Keratinocyte (primary cell): ENCODE measurements around the gene BEND3. TPM values are rescaled to one million over a fixed set of nuclear protein-coding genes. Genes with fewer than 3 reads are reported as not detected.
"Not testable (repeated sequence)": the region's sequence is repeated elsewhere in the genome, so short reads cannot be mapped to it uniquely, and the experiment has no call there.

Experiments used
- DNase-seq: peaks from one replicate; pipeline ENCODE4 v3.0.0-alpha.2; 2011; ENCODE audit warnings: low read depth, missing footprints, low spot score
- FAIRE-seq: peaks from 2 replicates; lab custom pipeline; 2011; peaks lifted over from hg19 to GRCh38; lab: Jason Lieb, UNC
- H2AFZ ChIP-seq: 2 replicates; pipeline ENCODE4 v1.6.0; 2012; ENCODE audit warnings: low read length, control low read depth, inconsistent platforms; ENCODE audit not compliant: control insufficient read depth
- H3K27ac ChIP-seq: 2 replicates; pipeline ENCODE4 v1.5.1; 2011; ENCODE audit warnings: low read length; ENCODE audit not compliant: control insufficient read depth, insufficient read depth
- H3K27me3 ChIP-seq: 3 replicates; pipeline ENCODE4 v1.6.0; 2011; ENCODE audit warnings: low read length; ENCODE audit not compliant: control insufficient read depth, insufficient read depth; ENCODE audit errors: extremely low read depth
- H3K36me3 ChIP-seq, 2 experiments: 2 replicates in 1 of 2; 3 replicates in 1 of 2; pipeline ENCODE4 v1.5.1; 2011; ENCODE audit warnings: low read length in 2 of 2, mild to moderate bottlenecking in 1 of 2; ENCODE audit not compliant: control insufficient read depth in 2 of 2, insufficient read depth in 2 of 2; ENCODE audit errors: extremely low read depth in 1 of 2
- H3K4me1 ChIP-seq: 3 replicates; pipeline ENCODE4 v1.5.1; 2011; ENCODE audit warnings: low read length; ENCODE audit not compliant: control insufficient read depth, insufficient read depth; ENCODE audit errors: extremely low read depth
- H3K4me2 ChIP-seq: 3 replicates; pipeline ENCODE4 v1.6.0; 2011; ENCODE audit warnings: low read depth, low read length; ENCODE audit not compliant: control insufficient read depth, insufficient read depth; ENCODE audit errors: extremely low read depth
- H3K4me3 ChIP-seq, 3 experiments: fragments of 200-600 bp in 1 of 3; sonication (generic) in 1 of 3; 2 replicates in 2 of 3; 3 replicates in 1 of 3; pipeline ENCODE4 v1.5.1; 2011 to 2016; ENCODE audit warnings: low read length in 3 of 3, mild to moderate bottlenecking in 3 of 3, control low read depth in 2 of 3, inconsistent platforms in 1 of 3, low read depth in 1 of 3, mixed read lengths in 1 of 3, mixed run types in 1 of 3, moderate library complexity in 1 of 3; ENCODE audit not compliant: control insufficient read depth in 2 of 3, insufficient read depth in 2 of 3; ENCODE audit errors: extremely low read depth in 1 of 3
- H3K79me2 ChIP-seq: 2 replicates; pipeline ENCODE4 v1.6.0; 2012; ENCODE audit warnings: low read length; ENCODE audit not compliant: control insufficient read depth, insufficient read depth
- H3K9ac ChIP-seq: 3 replicates; pipeline ENCODE4 v1.6.0; 2011; ENCODE audit warnings: low read length; ENCODE audit not compliant: control insufficient read depth, insufficient read depth; ENCODE audit errors: extremely low read depth
- H3K9me1 ChIP-seq: 3 replicates; pipeline ENCODE4 v1.6.0; 2011; ENCODE audit warnings: low read length; ENCODE audit not compliant: control insufficient read depth, insufficient read depth; ENCODE audit errors: extremely low read depth
- H3K9me3 ChIP-seq: 2 replicates; pipeline ENCODE4 v1.5.1; 2012; ENCODE audit warnings: low read depth, low read length; ENCODE audit not compliant: control insufficient read depth
- H4K20me1 ChIP-seq: 3 replicates; pipeline ENCODE4 v1.6.0; 2011; ENCODE audit warnings: low read length; ENCODE audit not compliant: control insufficient read depth, insufficient read depth; ENCODE audit errors: extremely low read depth
- CTCF ChIP-seq, 3 experiments: IDR thresholded peaks in 1 of 3; conservative IDR thresholded peaks in 1 of 3; optimal IDR thresholded peaks in 1 of 3; 2 replicates in 2 of 3; 3 replicates in 1 of 3; pipeline versions ENCODE3 to v1.5.1; 2011; ENCODE audit warnings: low read length in 3 of 3, mild to moderate bottlenecking in 3 of 3, moderate library complexity in 2 of 3, control low read depth in 1 of 3, inconsistent platforms in 1 of 3; ENCODE audit not compliant: insufficient read depth in 2 of 3; ENCODE audit errors: extremely low read depth in 1 of 3
- EZH2 ChIP-seq: IDR thresholded peaks from one replicate; pipeline ENCODE4 v1.6.1; 2012; ENCODE audit warnings: inconsistent platforms, mild to moderate bottlenecking, low read length, moderate library complexity
- dilution Hi-C: fragments of 300-500 bp; cut with MboI; formaldehyde crosslinking; loops from one replicate; pipeline ENCODE4 v1.7.0; 2020; ENCODE audit warnings: low sequenced_read_pairs; ENCODE audit not compliant: extremely low pct_ligation_motif_present
- polyA plus RNA-seq, 5 experiments: library from polyadenylated mRNA; depleted of rRNA in 3 of 5; stranded (reverse) in 3 of 5; stranded (forward) in 1 of 5; unstranded in 1 of 5; fragments of >200 nt; gene quantifications; 1 replicate in 1 of 5; 2 replicates in 3 of 5; 3 replicates in 1 of 5; pipeline versions ENCODE4 v1.2.1 to v1.2.3, GENCODE V29; 2011 to 2012; ENCODE audit warnings: missing spikeins in 2 of 5, low read depth in 1 of 5, low replicate concordance in 1 of 5

BEND3 gene
- polyA plus RNA-seq, 1 donor (not counting 4 experiments of a cell fraction or from before 2014, with no cell fraction given) = 2.1 TPM

DNA sequence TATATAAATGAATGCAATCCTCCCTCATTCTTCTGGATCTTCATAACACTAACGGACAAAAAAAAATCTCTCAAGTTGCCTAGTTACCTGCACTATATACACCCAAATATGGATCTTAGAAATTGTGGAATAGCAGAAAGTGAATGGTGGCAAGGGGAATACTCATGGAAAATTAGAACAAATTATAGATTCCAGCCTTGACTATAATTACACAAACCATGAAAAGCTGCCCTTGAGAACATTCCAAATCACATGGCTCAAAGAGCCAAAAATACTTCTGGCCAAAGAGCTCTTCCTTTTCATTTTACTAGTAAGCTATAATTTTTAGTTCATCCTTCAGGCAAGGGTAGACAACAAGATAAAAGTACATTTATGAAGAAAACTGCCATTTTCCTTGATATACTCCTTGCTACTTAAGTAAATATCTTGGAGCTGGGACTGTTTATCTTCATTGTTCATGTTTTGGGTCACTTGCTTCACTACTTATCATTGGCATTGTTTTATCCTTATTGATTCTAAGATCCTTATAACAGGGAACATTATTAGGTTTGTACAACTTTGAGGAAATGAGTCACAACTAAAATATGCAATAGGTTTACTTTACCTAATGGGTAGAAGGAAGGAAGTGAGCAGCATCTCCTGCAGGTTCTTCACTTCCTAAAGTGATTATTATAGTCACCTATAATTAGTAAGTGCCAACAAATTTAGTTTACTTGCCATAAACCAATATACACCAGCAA, 93.7 kb downstream of the BEND3 start:
- H3K4me3 ChIP-seq = peak overlapping the region in 2 of 3 experiments; percentile 7 to 29
- H3K79me2 ChIP-seq = no peaks in the 10 kb centered on the region
- H3K27ac ChIP-seq = no peak overlapping the region
- no peaks in the 10 kb centered on the region for H3K9me1 ChIP-seq
- peak overlapping the region; percentile 63 for H2AFZ ChIP-seq
- peak overlapping the region; percentile 69 for H3K4me2 ChIP-seq
- H4K20me1 ChIP-seq = no peaks in the 10 kb centered on the region
- dilution Hi-C loops = no loop called here
- FAIRE-seq (peak; percentile 17), DNase-seq (no peak)
- TF ChIP-seq EZH2 = no peak
- no peak for TF ChIP-seq CTCF (optimal IDR thresholded peaks at IDR 0.05 in 1 of 3, IDR thresholded peaks at IDR 0.05 in 1 of 3, conservative IDR thresholded peaks at IDR 0.05 in 1 of 3; ENCODE audit: extremely low read depth in 1 of 3, insufficient read depth in 2 of 3, low read length in 3 of 3)
- H3K27me3 ChIP-seq = no peaks in the 10 kb centered on the region
- no peak overlapping the region for H3K9ac ChIP-seq
- H3K36me3 ChIP-seq = no peaks in the 10 kb centered on the region
- peaks cover 11% of the 10 kb centered on the region for H3K4me1 ChIP-seq
- H3K9me3 ChIP-seq = no peaks in the 10 kb centered on the region

DNA sequence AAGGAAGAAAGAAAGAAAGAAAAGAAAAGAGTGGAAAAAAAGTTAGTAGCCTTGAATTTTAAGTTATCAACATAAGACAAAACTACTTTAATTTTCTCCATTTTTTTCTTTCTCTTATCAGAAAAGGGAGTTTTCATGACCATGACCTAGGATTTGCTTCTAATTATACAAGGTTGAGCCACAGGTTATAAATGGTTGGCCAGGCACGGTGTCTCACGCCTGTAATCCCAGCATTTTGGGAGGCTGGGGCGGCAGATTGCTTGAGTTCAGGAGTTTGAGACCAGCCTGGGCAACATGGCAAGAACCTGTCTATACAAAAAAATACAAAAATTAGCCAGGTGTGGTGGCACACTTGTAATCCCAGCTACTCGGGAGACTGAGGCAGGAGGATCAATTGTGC, 95.1 kb downstream of the BEND3 start:
- no peaks in the 10 kb centered on the region for H3K9me1 ChIP-seq
- no peak for DNase-seq
- TF ChIP-seq CTCF (optimal IDR thresholded peaks at IDR 0.05 in 1 of 3, IDR thresholded peaks at IDR 0.05 in 1 of 3, conservative IDR thresholded peaks at IDR 0.05 in 1 of 3; ENCODE audit: extremely low read depth in 1 of 3, insufficient read depth in 2 of 3, low read length in 3 of 3) (no peak), EZH2 (no peak)
- H3K9ac ChIP-seq = no peak overlapping the region
- dilution Hi-C loops = no loop called here
- H3K4me1 ChIP-seq = peaks cover 11% of the 10 kb centered on the region
- H2AFZ ChIP-seq = no peak overlapping the region
- H3K27me3 ChIP-seq = no peaks in the 10 kb centered on the region
- no peak overlapping the region for H3K4me2 ChIP-seq
- H4K20me1 ChIP-seq = no peaks in the 10 kb centered on the region
- H3K36me3 ChIP-seq = no peaks in the 10 kb centered on the region
- no peak for FAIRE-seq
- no peaks in the 10 kb centered on the region for H3K9me3 ChIP-seq
- no peak overlapping the region for H3K4me3 ChIP-seq
- no peaks in the 10 kb centered on the region for H3K79me2 ChIP-seq
- H3K27ac ChIP-seq = no peak overlapping the region

DNA sequence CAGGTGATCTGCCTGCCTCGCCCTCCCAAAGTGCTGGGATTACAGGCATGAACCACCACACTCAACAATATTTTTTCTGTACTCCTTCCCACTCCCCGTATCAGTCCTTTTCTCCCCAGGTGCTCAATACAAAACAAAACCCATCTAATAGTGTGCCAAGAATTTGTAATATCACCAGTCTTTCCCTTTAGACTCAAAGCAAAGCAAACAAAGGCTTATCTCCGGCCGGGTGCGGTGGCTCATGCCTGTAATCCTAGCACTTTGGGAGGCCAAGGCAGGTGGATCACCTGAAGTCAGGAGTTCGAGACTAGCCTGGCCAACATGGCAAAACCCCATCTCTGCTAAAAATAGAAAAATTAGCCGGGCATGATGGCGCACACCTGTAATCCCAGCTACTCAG, 95.7 kb downstream of the BEND3 start:
- H3K79me2 ChIP-seq, H3K9ac ChIP-seq, H2AFZ ChIP-seq, H3K9me3 ChIP-seq, H3K4me2 ChIP-seq, DNase-seq, H3K4me3 ChIP-seq, FAIRE-seq, H4K20me1 ChIP-seq, H3K27me3 ChIP-seq, H3K9me1 ChIP-seq, H3K36me3 ChIP-seq, H3K27ac ChIP-seq, dilution Hi-C loops: not testable (repeated sequence)
- H3K4me1 ChIP-seq = peaks cover 11% of the 10 kb centered on the region
